GM19397 (cell line): Measurements from ENCODE around the gene NLRC3.
"Not testable (repeated sequence)": the region's sequence is repeated elsewhere in the genome, so short reads cannot be mapped to it uniquely, and the experiment has no call there.

ENCODE experiments used
- ATAC-seq: cut with Tn5 transposase; IDR thresholded peaks from one replicate; pipeline ENCODE4 v1.9.1; 2021; ENCODE audit warnings: mild to moderate bottlenecking, moderate library complexity; ENCODE audit not compliant: unreplicated experiment

The NLRC3 gene

GRCh38 chr16:3550851-3551847, 26.1 kb downstream of the NLRC3 start:
- no peak for ATAC-seq

GRCh38 chr16:3549906-3550305, 27.3 kb downstream of the NLRC3 start:
- no peak for ATAC-seq

- ATAC-seq = no peak
Measured at GRCh38 chr16:3548859-3549258, 28.3 kb downstream of the NLRC3 start.

GRCh38 chr16:3548445-3548844, 28.8 kb downstream of the NLRC3 start:
- no peak for ATAC-seq

- ATAC-seq = no peak
Measured at GRCh38 chr16:3546986-3547682, 30.1 kb downstream of the NLRC3 start.

- no peak for ATAC-seq
Measured at GRCh38 chr16:3542601-3543373, 34.4 kb downstream of the NLRC3 start.

GRCh38 chr16:3541527-3542155, 35.6 kb downstream of the NLRC3 start:
- ATAC-seq = no peak

- ATAC-seq = no peak
Measured at GRCh38 chr16:3538222-3538621, 39.0 kb downstream of the NLRC3 start.

GRCh38 chr16:3536851-3537250, 40.4 kb downstream of the NLRC3 start:
- no peak for ATAC-seq

- no peak for ATAC-seq
Measured at GRCh38 chr16:3536271-3536731, 40.9 kb downstream of the NLRC3 start.

GRCh38 chr16:3534126-3534525, 43.1 kb downstream of the NLRC3 start:
- no peak for ATAC-seq

GRCh38 chr16:3532741-3533140, 44.5 kb downstream of the NLRC3 start:
- ATAC-seq = no peak

- no peak for ATAC-seq
Measured at GRCh38 chr16:3530371-3530914, 46.8 kb downstream of the NLRC3 start.

- ATAC-seq = no peak
Measured at GRCh38 chr16:3529175-3529574, 48.0 kb downstream of the NLRC3 start.

- ATAC-seq = no peak
Measured at GRCh38 chr16:3528406-3528805, 48.8 kb downstream of the NLRC3 start.

GRCh38 chr16:3527216-3527829, 49.9 kb downstream of the NLRC3 start:
- ATAC-seq = not testable (repeated sequence)

- ATAC-seq = no peak
Measured at GRCh38 chr16:3525951-3526350, 51.3 kb downstream of the NLRC3 start.

- ATAC-seq = no peak
Measured at GRCh38 chr16:3523281-3523680, 53.9 kb downstream of the NLRC3 start.

GRCh38 chr16:3520841-3521240, 56.4 kb downstream of the NLRC3 start:
- no peak for ATAC-seq

GRCh38 chr16:3520413-3520812, 56.8 kb downstream of the NLRC3 start:
- no peak for ATAC-seq
